Measurements from ENCODE around the gene NFATC4. TPM values are rescaled to one million over a fixed set of nuclear protein-coding genes. Genes with fewer than 3 reads are reported as not detected.

The NFATC4 gene
- polyA plus RNA-seq, 3 donors: not detected

DNA sequence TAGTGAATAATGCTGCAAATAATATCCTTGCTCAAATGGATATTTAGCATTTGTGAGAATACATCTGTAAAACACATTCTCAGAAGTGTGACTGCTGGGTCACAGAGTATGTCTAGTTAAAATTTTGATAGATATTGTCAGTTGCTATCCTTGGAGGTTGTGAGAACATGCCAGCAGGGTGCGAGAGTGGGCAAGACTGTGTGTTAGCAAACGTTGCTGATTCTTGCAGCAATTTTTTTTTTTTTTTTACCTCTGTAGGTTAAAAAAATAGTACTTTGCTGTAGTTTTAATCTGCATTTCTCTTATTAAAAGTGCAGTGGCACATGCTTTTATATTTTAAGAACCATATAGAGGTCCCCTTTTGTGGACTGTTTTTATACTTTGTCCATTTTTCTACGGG, 26.3 kb downstream of the NFATC4 start:
- no peaks in the 10 kb centered on the region for H3K36me3 ChIP-seq (replicated peaks in 1 of 2; ENCODE audit: control insufficient read depth in 1 of 2, insufficient read depth in 2 of 2, low read length in 2 of 2)
- no peak overlapping the region for H3K4me2 ChIP-seq (replicated peaks; ENCODE audit: extremely low read depth, low read length, poor library complexity, severe bottlenecking)
- peaks cover 0 to 10% (median 5%) of the 10 kb centered on the region in 3 donors for H3K27me3 Mint-ChIP-seq (ENCODE audit: low read depth in 3 of 3)
- intact Hi-C loops (cut with micrococcal nuclease): no loop called here
- no peak overlapping the region for H3K27ac ChIP-seq (ENCODE audit: low read depth in 1 of 2, low read length in 2 of 2)
- no peak overlapping the region for H2AFZ ChIP-seq (ENCODE audit: insufficient read depth, low read depth, low read length, poor library complexity, severe bottlenecking)
- H3K4me3 Mint-ChIP-seq: no peak overlapping the region
- H3K79me2 ChIP-seq (ENCODE audit: insufficient read depth, low read length): no peaks in the 10 kb centered on the region
- no CpG with 5 or more reads among the region's 3 CpGs for WGBS (ENCODE audit: insufficient coverage)
- H3K4me1 ChIP-seq (ENCODE audit: control insufficient read depth in 1 of 2, insufficient read depth in 2 of 2, low read length in 2 of 2): peaks cover 34 to 42% of the 10 kb centered on the region in 2 donors
- H3K4me3 ChIP-seq (replicated peaks in 1 of 3; ENCODE audit: low read depth in 2 of 3, low read length in 3 of 3): no peak overlapping the region
- peaks cover 39% of the 10 kb centered on the region for H3K4me1 Mint-ChIP-seq
- DNase-seq: no peak
- TF ChIP-seq, protein P1, sequence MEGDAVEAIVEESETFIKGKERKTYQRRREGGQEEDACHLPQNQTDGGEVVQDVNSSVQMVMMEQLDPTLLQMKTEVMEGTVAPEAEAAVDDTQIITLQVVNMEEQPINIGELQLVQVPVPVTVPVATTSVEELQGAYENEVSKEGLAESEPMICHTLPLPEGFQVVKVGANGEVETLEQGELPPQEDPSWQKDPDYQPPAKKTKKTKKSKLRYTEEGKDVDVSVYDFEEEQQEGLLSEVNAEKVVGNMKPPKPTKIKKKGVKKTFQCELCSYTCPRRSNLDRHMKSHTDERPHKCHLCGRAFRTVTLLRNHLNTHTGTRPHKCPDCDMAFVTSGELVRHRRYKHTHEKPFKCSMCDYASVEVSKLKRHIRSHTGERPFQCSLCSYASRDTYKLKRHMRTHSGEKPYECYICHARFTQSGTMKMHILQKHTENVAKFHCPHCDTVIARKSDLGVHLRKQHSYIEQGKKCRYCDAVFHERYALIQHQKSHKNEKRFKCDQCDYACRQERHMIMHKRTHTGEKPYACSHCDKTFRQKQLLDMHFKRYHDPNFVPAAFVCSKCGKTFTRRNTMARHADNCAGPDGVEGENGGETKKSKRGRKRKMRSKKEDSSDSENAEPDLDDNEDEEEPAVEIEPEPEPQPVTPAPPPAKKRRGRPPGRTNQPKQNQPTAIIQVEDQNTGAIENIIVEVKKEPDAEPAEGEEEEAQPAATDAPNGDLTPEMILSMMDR (IDR thresholded peaks at IDR 0.05): no peak
- H3K9me3 ChIP-seq (replicated peaks in 1 of 2; ENCODE audit: control insufficient read depth in 1 of 2, insufficient read depth in 1 of 2, low read length in 2 of 2): no peaks in the 10 kb centered on the region
- H3K27ac Mint-ChIP-seq: no peak overlapping the region
- no peaks in the 10 kb centered on the region for H4K20me1 ChIP-seq (ENCODE audit: insufficient read depth, low read length)
- H3K36me3 Mint-ChIP-seq: no peaks in the 10 kb centered on the region
- H3K27me3 ChIP-seq (ENCODE audit: control insufficient read depth in 2 of 2, insufficient read depth in 2 of 2, low read length in 2 of 2): peaks cover 0 to under 1% of the 10 kb centered on the region in 2 donors
- H3K9ac ChIP-seq (ENCODE audit: insufficient read depth, low read length, poor library complexity, severe bottlenecking): no peak overlapping the region
- no peaks in the 10 kb centered on the region for H3K9me3 Mint-ChIP-seq

DNA sequence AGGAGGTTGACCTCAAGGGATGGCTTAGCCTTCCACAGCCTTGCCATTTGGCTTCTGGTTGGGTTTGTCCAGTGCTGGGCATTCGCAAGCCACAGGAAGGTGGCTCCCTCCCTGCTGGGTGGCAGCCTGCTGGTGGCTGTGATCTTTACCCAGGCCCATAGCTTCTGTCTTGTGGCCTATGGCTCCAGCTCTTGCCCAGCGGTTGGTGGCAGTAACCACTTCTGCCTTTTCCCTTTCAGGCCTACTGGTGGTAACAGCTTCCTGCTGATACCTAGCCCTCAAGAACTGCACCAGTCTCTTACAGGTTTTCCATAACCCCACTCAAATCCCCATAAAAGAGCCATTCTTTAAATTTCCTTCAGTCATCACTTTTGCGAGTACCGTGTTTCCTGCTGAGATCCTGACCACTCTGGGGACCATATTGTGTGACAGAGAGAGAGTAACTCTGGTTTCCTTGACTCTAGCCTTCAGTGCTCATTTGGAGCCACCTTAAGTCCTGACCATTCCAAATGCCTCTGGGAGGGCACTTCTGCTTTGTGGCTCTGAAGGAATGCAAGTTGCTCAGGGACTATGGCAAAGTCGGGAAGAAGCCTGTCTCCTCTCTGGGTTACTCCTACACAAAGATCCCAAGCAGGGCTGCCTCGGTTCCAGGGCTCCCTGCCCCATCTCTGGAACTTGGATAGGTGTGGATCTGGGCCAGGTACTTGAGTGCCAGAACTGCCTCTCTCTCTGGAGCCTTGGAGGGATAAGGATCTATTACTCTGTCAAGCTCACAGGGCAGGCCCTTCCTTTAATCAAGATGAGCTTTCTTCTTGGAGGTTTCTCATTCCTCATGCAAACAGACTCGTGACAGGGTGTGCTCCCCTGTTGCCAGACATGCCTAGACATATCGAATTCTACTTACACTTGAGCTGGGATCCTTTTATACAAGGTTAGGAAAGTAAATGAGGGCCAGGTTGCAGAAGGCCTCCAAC, 27.9 kb downstream of the NFATC4 start:
- no peaks in the 10 kb centered on the region for H3K79me2 ChIP-seq (ENCODE audit: insufficient read depth, low read length)
- peak overlapping the region in 3 of 7 donors; percentile 12 to 69 (median 47) for H3K27ac Mint-ChIP-seq
- H3K27ac ChIP-seq (ENCODE audit: low read depth in 1 of 2, low read length in 2 of 2): no peak overlapping the region
- 0% methylated on average over 4 of the region's 8 CpGs for WGBS (ENCODE audit: insufficient coverage)
- peaks cover 3 to 16% (median 11%) of the 10 kb centered on the region in 3 donors for H3K27me3 Mint-ChIP-seq (ENCODE audit: low read depth in 3 of 3)
- H3K4me1 ChIP-seq (ENCODE audit: control insufficient read depth in 1 of 2, insufficient read depth in 2 of 2, low read length in 2 of 2): peaks cover 37 to 49% of the 10 kb centered on the region in 2 donors
- H3K4me2 ChIP-seq (replicated peaks; ENCODE audit: extremely low read depth, low read length, poor library complexity, severe bottlenecking): no peak overlapping the region
- H3K9me3 ChIP-seq (replicated peaks in 1 of 2; ENCODE audit: control insufficient read depth in 1 of 2, insufficient read depth in 1 of 2, low read length in 2 of 2): no peaks in the 10 kb centered on the region
- peaks cover 43% of the 10 kb centered on the region for H3K4me1 Mint-ChIP-seq
- H3K9ac ChIP-seq (ENCODE audit: insufficient read depth, low read length, poor library complexity, severe bottlenecking): no peak overlapping the region
- H3K36me3 ChIP-seq (replicated peaks in 1 of 2; ENCODE audit: control insufficient read depth in 1 of 2, insufficient read depth in 2 of 2, low read length in 2 of 2): no peaks in the 10 kb centered on the region
- no peak overlapping the region for H3K4me3 ChIP-seq (replicated peaks in 1 of 3; ENCODE audit: low read depth in 2 of 3, low read length in 3 of 3)
- H2AFZ ChIP-seq (ENCODE audit: insufficient read depth, low read depth, low read length, poor library complexity, severe bottlenecking): peak overlapping the region; percentile 32
- no peak overlapping the region for H3K4me3 Mint-ChIP-seq
- no peaks in the 10 kb centered on the region for H4K20me1 ChIP-seq (ENCODE audit: insufficient read depth, low read length)
- TF ChIP-seq, protein P1 (IDR thresholded peaks at IDR 0.05): no peak
- intact Hi-C loops (cut with micrococcal nuclease): no loop called here
- no peaks in the 10 kb centered on the region for H3K9me3 Mint-ChIP-seq
- peaks cover 0 to 7% of the 10 kb centered on the region in 2 donors for H3K27me3 ChIP-seq (ENCODE audit: control insufficient read depth in 2 of 2, insufficient read depth in 2 of 2, low read length in 2 of 2)
- peaks cover 0 to 4% of the 10 kb centered on the region in 2 donors for H3K36me3 Mint-ChIP-seq
- DNase-seq: peak in 2 of 3 donors; percentile 15 to 16

Measured in CD14-positive monocyte (primary cell).